Hepatocyte (in vitro differentiated cells): ENCODE results near the gene DUSP8.

Source experiments
- EZH2 ChIP-seq: fragments of 200-600 bp; sonication (generic); IDR thresholded peaks from 2 replicates; pipeline ENCODE4 v1.6.1; 2016; ENCODE audit warnings: antibody characterized with exemption, mild to moderate bottlenecking, borderline replicate concordance
- TF ChIP-seq, protein P1 (sequence below): fragments of 200-600 bp; sonication (generic); IDR thresholded peaks from 2 replicates; pipeline ENCODE4 v1.5.1; 2016; ENCODE audit warnings: antibody characterized with exemption, mild to moderate bottlenecking; ENCODE audit not compliant: poor library complexity

DNA sequence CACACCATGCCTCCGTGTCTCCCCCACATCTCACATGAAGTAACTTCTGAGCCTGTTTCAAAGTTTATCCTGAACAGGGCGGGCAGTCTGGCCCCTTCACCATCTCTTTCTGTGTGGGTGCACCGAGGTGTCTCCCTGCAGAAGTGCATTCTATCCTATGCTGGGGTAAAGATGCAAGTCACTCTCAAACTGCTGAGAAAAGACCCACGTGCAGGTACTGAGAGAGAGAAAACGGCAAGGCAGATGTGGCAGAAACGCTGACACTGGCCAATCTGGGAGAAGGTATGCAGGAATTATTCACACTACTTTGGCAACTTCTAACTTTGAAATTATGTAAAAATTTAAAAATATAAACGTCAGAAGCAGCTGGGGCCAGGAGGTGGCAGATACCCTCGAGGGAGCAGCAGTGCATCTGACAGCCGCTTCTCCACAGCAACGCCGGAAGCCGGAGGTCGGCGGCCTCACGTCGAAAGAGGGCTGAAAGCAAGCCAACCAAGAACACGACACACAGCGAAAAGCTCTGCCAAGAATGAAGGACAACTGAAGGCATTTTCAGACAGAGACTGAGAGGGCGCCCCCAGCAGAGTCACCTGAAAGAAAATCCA is 51.3 kb downstream of the DUSP8 start:
- TF ChIP-seq, protein P1, sequence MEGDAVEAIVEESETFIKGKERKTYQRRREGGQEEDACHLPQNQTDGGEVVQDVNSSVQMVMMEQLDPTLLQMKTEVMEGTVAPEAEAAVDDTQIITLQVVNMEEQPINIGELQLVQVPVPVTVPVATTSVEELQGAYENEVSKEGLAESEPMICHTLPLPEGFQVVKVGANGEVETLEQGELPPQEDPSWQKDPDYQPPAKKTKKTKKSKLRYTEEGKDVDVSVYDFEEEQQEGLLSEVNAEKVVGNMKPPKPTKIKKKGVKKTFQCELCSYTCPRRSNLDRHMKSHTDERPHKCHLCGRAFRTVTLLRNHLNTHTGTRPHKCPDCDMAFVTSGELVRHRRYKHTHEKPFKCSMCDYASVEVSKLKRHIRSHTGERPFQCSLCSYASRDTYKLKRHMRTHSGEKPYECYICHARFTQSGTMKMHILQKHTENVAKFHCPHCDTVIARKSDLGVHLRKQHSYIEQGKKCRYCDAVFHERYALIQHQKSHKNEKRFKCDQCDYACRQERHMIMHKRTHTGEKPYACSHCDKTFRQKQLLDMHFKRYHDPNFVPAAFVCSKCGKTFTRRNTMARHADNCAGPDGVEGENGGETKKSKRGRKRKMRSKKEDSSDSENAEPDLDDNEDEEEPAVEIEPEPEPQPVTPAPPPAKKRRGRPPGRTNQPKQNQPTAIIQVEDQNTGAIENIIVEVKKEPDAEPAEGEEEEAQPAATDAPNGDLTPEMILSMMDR: no peak
- TF ChIP-seq EZH2: no peak
